Measurements from ENCODE around the gene PATL2. TPM values are rescaled to one million over a fixed set of nuclear protein-coding genes. Genes with fewer than 3 reads are reported as not detected.
"Not testable (repeated sequence)": the region's sequence is repeated elsewhere in the genome, so short reads cannot be mapped to it uniquely, and the experiment has no call there.

PATL2 gene
- total RNA-seq, 2 experiments from 2014 or later = 15.9 to 20.5 TPM

DNA sequence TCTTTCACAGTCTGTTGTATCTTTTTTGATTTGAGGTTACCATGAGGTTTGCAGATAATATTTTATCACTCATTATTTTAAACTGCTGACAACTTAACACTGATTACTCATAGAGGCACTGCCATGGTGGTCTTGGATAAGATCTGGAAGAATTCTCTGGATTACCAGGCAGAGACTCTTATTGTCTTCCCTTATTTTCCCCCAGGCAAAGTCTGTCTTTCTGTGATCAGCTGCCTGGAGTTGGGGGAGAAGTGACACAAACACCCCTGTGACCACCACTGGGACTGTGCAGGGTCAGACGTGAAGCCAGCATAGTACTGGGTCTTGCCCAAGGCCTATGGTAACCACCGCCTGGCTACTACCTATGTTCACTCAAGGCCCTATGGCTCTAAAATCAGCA lies 4.7 kb downstream of the PATL2 start:
- Mint-ChIP-seq H3K4me1 (peaks cover 37% of the 10 kb centered on the region), H3K9me3 (peaks cover 32% of the 10 kb centered on the region), H3K27me3 (no peaks in the 10 kb centered on the region), H3K27ac (no peak overlapping the region), H3K36me3 (ENCODE audit: low read depth) (peaks cover 63% of the 10 kb centered on the region), H3K4me3 (no peak overlapping the region)
- ChIA-PET CTCF (interaction anchor here (1.5 to 18.8 kb wide), 3 partner anchors 29 to 46 kb away, joined by 5 to 287 read pairs (median 15); partner anchors contain the start of gene SPG11), POLR2A (no interaction called here)
- no peak for DNase-seq

DNA sequence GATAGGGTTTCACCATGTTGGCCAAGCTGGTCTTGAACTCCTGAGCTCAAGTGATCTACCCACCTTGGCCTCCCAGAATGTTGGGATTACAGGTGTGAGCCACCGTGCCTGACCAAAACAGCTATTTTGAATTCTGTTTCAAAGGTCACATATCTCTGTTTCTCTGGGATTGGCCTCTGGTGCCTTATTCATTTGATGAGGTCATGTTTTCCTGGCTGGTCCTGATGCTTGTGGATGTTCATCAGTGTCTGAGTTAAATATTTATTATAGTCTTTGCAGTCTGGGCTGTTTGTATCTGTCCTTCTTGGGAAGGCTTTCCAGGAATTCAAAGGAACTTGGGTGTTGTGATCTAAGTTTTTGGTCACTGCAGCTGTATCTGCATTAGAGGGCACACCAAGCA lies 5.1 kb downstream of the PATL2 start:
- Mint-ChIP-seq H3K9me3 (peaks cover 35% of the 10 kb centered on the region), H3K27me3 (no peaks in the 10 kb centered on the region), H3K27ac (no peak overlapping the region), H3K36me3 (ENCODE audit: low read depth) (peaks cover 62% of the 10 kb centered on the region), H3K4me3 (no peak overlapping the region), H3K4me1 (peaks cover 41% of the 10 kb centered on the region)
- CTCF ChIA-PET = interaction anchor here (0.7 to 18.8 kb wide), 6 partner anchors 11 to 46 kb away, joined by 3 to 287 read pairs (median 4); partner anchors contain the start of gene SPG11
- POLR2A ChIA-PET = no interaction called here
- DNase-seq = no peak

DNA sequence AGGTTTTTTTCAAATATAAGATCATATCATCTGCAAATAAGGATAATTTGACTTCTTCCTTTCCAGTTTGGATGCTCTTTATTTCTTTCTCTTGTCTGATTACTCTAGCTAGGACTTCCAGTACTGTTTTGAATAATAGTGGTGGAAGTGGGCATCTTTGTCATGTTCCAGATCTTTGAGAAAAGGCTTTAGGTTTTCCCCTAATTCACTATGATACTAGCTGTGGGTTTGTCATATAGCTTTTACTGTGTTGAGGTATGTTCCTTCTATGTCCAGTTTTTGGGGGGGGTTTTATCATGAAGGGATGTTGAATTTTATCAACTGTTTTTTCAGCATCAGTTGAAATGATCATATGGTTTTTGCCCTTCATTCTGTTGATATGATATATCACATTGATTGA lies 10.4 kb downstream of the PATL2 start:
- Mint-ChIP-seq H3K36me3 (ENCODE audit: low read depth) (peaks cover 54% of the 10 kb centered on the region), H3K9me3 (peaks cover 47% of the 10 kb centered on the region), H3K27me3 (peaks cover 14% of the 10 kb centered on the region), H3K4me1 (peaks cover 24% of the 10 kb centered on the region)
- DNase-seq, H3K27ac Mint-ChIP-seq, CTCF ChIA-PET, H3K4me3 Mint-ChIP-seq, POLR2A ChIA-PET: not testable (repeated sequence)

DNA sequence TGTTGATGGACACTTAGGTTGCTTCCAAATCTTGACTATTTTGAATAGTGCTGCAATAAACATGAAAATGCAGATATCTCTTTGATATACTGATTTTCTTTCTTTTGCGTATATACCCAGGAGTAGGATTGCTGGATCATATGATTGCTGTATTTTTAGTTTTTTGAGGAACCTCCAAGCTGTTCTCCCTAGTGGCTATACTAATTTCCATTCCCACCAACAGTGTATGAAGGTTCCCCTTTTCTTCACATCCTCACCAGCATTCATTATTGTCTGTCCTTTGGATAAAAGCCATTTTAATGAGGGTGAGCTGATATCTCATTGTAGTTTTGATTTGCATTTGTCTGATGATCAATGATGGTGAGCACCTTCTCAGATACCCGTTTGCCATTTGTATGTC lies 12.5 kb downstream of the PATL2 start:
- ChIA-PET POLR2A (no interaction called here), CTCF (interaction anchor here (1.0 to 1.7 kb wide), 5 partner anchors 8 to 35 kb away, joined by 3 to 6 read pairs (median 4); partner anchors contain the start of gene SPG11)
- DNase-seq = no peak
- H3K27me3 Mint-ChIP-seq = peaks cover 17% of the 10 kb centered on the region
- no peak overlapping the region for H3K27ac Mint-ChIP-seq
- H3K36me3 Mint-ChIP-seq (ENCODE audit: low read depth) = peaks cover 43% of the 10 kb centered on the region
- H3K4me1 Mint-ChIP-seq = peaks cover 33% of the 10 kb centered on the region
- H3K9me3 Mint-ChIP-seq = peaks cover 36% of the 10 kb centered on the region
- H3K4me3 Mint-ChIP-seq = no peak overlapping the region

DNA sequence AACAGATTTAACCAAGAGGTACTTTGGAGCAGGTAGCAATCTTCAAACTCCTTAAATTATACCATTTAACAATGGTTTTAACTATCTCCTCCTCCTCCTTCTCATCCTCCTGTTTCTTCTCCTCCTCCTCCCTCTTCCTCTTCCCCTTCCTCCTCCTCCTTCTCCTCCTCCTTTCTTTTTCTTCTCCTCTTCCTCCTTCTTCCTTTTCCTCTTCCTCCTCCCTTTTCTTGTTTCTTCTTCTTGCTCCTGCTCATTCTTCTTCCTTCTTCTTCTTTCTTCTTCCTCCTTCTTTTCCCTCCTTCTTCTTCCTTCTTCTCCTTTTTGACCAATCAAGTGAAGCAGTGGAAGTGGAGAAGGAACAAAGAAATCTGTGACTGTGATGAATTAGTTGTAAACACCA lies 14.1 kb downstream of the PATL2 start:
- peaks cover 29% of the 10 kb centered on the region for H3K36me3 Mint-ChIP-seq (ENCODE audit: low read depth)
- DNase-seq = no peak
- H3K4me1 Mint-ChIP-seq = peaks cover 33% of the 10 kb centered on the region
- POLR2A ChIA-PET = interaction anchor here (0.7 kb wide), 1 partner anchor 30 kb away, joined by 6 read pairs; no protein-coding TSS in a partner anchor
- H3K27ac Mint-ChIP-seq = no peak overlapping the region
- CTCF ChIA-PET = interaction anchor here (1.4 kb wide), 1 partner anchor 33 kb away, joined by 6 read pairs; the partner anchor contains the start of gene SPG11
- peaks cover 21% of the 10 kb centered on the region for H3K9me3 Mint-ChIP-seq
- H3K27me3 Mint-ChIP-seq = peaks cover 17% of the 10 kb centered on the region
- H3K4me3 Mint-ChIP-seq = no peak overlapping the region

DNA sequence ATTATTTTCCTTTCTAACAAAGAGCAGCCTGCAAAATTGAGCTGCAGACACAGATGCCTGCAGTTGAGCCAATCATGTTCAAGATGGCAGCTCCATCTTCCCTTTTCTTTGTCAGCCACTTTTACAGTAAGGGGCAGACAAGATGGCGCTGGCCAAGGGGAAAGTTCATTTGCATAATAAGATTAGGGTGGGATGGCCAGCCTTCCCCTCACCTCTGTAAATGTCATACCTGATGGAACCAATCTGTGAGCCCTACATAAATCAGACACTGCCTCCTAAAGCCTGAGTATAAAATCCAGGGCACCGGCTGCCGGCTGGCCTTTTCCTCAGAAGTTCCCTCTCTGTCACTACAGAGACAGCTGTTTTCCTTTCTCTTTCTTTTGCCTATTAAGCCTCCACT lies 15.8 kb downstream of the PATL2 start:
- Mint-ChIP-seq H3K4me1 (peaks cover 28% of the 10 kb centered on the region), H3K36me3 (ENCODE audit: low read depth) (peaks cover 16% of the 10 kb centered on the region), H3K27me3 (peaks cover 17% of the 10 kb centered on the region), H3K27ac (no peak overlapping the region), H3K9me3 (peaks cover 9% of the 10 kb centered on the region), H3K4me3 (no peak overlapping the region)
- CTCF ChIA-PET = interaction anchor here (0.6 to 1.8 kb wide), 7 partner anchors 10 to 70 kb away, joined by 3 to 10 read pairs (median 3); partner anchors contain the start of genes B2M, PATL2 and SPG11
- no peak for DNase-seq
- POLR2A ChIA-PET = no interaction called here

DNA sequence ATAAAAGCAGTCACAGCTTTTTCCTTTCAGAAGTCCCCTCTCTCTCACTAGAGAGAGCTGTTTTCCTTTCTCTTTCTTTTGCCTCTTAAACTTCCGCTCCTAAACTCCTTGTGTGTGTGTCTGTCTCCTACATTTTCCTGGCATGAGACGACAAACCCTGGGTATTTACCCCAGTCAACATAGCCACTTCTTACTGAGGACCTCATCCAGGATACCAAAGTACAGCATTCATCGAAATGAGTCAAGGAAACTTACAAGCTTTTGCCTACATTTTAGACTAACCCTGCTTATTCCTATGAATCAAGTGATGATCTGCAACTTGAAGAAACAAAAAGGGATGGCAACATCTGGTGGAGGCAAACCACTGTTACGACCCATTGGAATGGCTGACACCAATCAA lies 16.7 kb downstream of the PATL2 start:
- Mint-ChIP-seq H3K27ac (no peak overlapping the region), H3K27me3 (peaks cover 12% of the 10 kb centered on the region), H3K4me3 (no peak overlapping the region), H3K36me3 (ENCODE audit: low read depth) (peaks cover 13% of the 10 kb centered on the region), H3K4me1 (peaks cover 33% of the 10 kb centered on the region), H3K9me3 (peaks cover 6% of the 10 kb centered on the region)
- no peak for DNase-seq
- ChIA-PET CTCF (interaction anchor here (0.5 to 1.8 kb wide), 3 partner anchors 11 to 56 kb away, joined by 3 to 10 read pairs (median 3); partner anchors contain the start of gene SPG11), POLR2A (no interaction called here)

DNA sequence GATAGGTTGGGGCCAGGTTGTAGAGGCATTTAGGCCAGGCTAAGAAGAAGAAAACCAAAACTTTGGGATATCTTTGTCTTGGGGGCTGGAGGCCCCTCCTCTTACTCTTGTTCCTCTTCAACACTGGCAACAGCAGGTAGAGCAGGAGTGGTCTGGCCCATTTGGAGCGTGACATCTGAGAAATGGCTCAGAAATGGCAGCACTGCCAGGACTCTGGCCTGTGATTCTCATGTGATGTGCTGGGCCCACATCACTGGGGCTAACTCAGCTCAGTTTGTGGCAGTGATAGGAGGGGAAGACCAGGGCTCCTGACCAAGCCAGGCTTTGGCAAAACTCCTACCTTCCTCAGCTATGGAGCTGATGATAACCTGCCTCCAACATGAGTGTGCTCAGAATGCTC lies 18.5 kb downstream of the PATL2 start:
- DNase-seq = no peak
- CTCF ChIA-PET = interaction anchor here (0.9 to 1.5 kb wide), 3 partner anchors 11 to 18 kb away, joined by 4 read pairs; partner anchors contain the start of genes B2M and PATL2
- peaks cover 48% of the 10 kb centered on the region for H3K4me1 Mint-ChIP-seq
- peaks cover 21% of the 10 kb centered on the region for H3K36me3 Mint-ChIP-seq (ENCODE audit: low read depth)
- no peak overlapping the region for H3K4me3 Mint-ChIP-seq
- H3K9me3 Mint-ChIP-seq = peaks cover 16% of the 10 kb centered on the region
- no peak overlapping the region for H3K27ac Mint-ChIP-seq
- H3K27me3 Mint-ChIP-seq = peaks cover 6% of the 10 kb centered on the region
- POLR2A ChIA-PET = no interaction called here

DNA sequence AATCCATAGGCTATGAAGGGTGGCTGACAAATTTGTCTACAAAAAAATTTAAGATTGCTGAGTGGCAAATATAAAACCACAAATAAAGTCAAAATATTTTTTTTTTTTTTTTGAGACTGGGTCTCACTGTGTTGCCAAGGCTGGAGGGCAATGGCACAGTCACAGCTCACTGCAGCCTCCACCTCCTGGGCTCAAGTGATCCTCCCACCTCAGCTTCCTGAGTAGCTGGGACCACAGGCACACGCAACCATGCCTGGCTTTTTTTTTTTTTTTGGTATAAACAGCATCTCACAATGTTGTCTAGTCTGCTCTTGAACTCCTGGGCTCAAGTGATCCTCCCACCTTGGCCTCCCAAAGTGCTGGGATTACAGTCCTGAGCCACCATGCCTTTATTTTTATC lies 20.9 kb downstream of the PATL2 start:
- H3K4me3 Mint-ChIP-seq, H3K27me3 Mint-ChIP-seq, POLR2A ChIA-PET: not testable (repeated sequence)
- Mint-ChIP-seq H3K36me3 (ENCODE audit: low read depth) (peaks cover 42% of the 10 kb centered on the region), H3K9me3 (peaks cover 35% of the 10 kb centered on the region), H3K27ac (peak overlapping the region; percentile 82), H3K4me1 (peaks cover 58% of the 10 kb centered on the region)
- DNase-seq = peak; percentile 52
- CTCF ChIA-PET = interaction anchor here (0.6 to 2.1 kb wide), 7 partner anchors 8 to 57 kb away, joined by 3 to 9 read pairs (median 5); partner anchors contain the start of genes PATL2 and SPG11

DNA sequence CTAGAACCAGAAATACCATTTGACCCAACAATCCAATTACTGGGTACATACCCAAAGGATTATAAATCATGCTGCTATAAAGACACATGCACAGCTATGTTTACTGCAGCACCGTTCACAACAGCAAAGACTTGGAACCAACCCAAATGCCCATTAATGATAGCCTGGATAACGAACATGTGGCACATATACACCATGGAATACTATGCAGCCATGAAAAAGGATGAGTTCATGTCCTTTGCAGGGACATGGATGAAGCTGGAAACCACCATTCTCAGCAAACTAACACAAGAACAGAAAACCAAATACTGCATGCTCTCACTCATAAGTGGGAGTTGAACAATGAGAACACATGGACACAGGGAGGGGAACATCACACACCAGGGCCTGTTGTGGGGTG lies 21.8 kb downstream of the PATL2 start:
- Mint-ChIP-seq H3K36me3 (ENCODE audit: low read depth) (peaks cover 50% of the 10 kb centered on the region), H3K9me3 (peaks cover 42% of the 10 kb centered on the region), H3K27ac (peak overlapping the region; percentile 75), H3K4me1 (peaks cover 60% of the 10 kb centered on the region)
- H3K4me3 Mint-ChIP-seq, POLR2A ChIA-PET, DNase-seq, H3K27me3 Mint-ChIP-seq: not testable (repeated sequence)
- CTCF ChIA-PET = interaction anchor here (1.5 to 3.3 kb wide), 3 partner anchors 12 to 26 kb away, joined by 5 to 18 read pairs (median 8); partner anchors contain the start of genes PATL2 and SPG11

DNA sequence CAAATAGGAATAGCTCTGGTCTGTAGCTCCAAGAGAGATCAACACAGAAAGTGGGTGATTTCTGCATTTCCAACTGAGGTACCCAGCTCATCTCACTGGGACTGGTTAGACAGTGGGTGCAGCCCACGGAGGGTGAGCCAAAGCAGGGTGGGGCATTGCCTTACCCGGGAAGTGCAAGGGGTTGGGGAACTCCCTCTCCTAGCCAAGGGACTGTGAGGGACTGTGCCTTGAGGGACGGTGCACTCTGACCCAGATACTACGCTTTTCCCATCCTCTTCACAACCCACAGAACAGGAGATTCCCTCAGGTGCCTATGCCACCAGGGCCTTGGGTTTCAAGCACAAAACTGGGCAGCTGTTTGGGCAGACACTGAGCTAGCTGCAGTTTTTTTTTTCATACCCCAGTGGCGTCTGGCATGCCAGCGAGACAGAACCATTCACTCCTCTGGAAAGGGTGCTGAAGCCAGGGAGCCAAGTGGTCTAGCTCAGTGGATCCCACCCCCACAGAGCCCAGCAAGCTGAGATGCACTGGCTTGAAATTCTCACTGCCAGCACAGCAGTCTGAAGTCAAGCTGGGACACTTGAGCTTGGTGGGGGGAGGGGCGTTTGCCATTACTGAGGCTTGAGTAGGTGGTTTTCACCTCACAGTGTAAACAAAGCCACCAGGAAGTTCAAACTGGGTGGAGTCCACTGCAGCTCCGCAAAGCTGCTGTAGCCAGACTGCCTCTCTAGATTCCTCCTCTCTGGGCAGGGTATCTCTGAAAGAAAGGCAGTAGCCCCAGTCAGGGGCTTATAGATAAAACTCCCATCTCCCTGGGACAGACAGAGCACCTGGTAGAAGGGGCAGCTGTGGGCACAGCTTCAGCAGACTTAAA lies 28.1 kb downstream of the PATL2 start:
- Mint-ChIP-seq H3K27ac (peak overlapping the region; percentile 92), H3K4me3 (peak overlapping the region; percentile 65), H3K9me3 (peaks cover 54% of the 10 kb centered on the region), H3K4me1 (peaks cover 86% of the 10 kb centered on the region), H3K36me3 (ENCODE audit: low read depth) (peaks cover 79% of the 10 kb centered on the region)
- peak; percentile 92 for DNase-seq
- CTCF ChIA-PET = interaction anchor here (0.6 to 4.9 kb wide), 8 partner anchors 8 to 26 kb away, joined by 3 to 33 read pairs (median 4); partner anchors contain the start of gene SPG11
- POLR2A ChIA-PET = interaction anchor here (0.6 to 1.8 kb wide), 5 partner anchors 14 to 1887 kb away, joined by 3 to 12 read pairs (median 4); partner anchors contain the start of genes B2M and PATL2
- not testable (repeated sequence) for H3K27me3 Mint-ChIP-seq

DNA sequence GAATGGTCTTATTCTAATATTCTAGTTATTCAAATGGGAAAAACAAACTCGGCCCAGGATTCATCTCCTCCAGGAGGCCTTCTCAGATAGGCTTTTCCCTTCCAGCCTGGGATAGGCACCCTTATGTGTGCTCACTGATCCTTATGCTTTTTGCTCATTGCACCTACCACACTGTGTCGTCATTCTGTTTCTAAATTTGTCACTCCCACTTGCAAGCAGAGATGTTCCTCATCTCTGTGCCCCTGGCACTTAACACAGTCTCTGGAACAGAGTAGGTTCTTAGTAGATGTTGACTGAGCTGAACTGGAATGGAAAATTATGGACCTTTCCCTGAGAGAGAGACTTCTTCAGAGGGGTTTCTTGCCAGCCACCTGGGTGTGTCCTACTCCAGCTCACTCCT lies 28.9 kb downstream of the PATL2 start:
- POLR2A ChIA-PET = interaction anchor here (0.6 to 1.8 kb wide), 3 partner anchors 17 to 1886 kb away, joined by 4 to 12 read pairs (median 10); partner anchors contain the start of genes B2M and PATL2
- no peak for DNase-seq
- Mint-ChIP-seq H3K27me3 (no peaks in the 10 kb centered on the region), H3K4me3 (peak overlapping the region; percentile 65), H3K4me1 (peaks cover 86% of the 10 kb centered on the region), H3K36me3 (ENCODE audit: low read depth) (peaks cover 76% of the 10 kb centered on the region), H3K9me3 (peaks cover 49% of the 10 kb centered on the region), H3K27ac (peak overlapping the region; percentile 92)
- CTCF ChIA-PET = interaction anchor here (0.6 to 4.9 kb wide), 9 partner anchors 9 to 54 kb away, joined by 3 to 33 read pairs (median 4); partner anchors contain the start of genes SPG11 and TRIM69

All from activated CD4-positive, alpha-beta T cell treated with anti-CD3 and anti-CD28 coated beads, Interleukin-2, amount 10 ng/mL, durations not matched to agents 7 days and 5 days (primary cell).